B cell (primary cell): Measurements from ENCODE around the gene SMIM3.

Experiments used
- CTCF ChIP-seq: fragments of 200-600 bp; IDR thresholded peaks from one replicate; pipeline ENCODE4 v1.8.0; 2022; ENCODE audit warnings: antibody characterized with exemption, mild to moderate bottlenecking
- EZH2 ChIP-seq: IDR thresholded peaks from 2 replicates; pipeline ENCODE4 v1.6.1; 2012; ENCODE audit warnings: borderline replicate concordance, low read depth, mild to moderate bottlenecking, moderate library complexity, low read length; ENCODE audit not compliant: insufficient read depth, poor library complexity, severe bottlenecking

DNA sequence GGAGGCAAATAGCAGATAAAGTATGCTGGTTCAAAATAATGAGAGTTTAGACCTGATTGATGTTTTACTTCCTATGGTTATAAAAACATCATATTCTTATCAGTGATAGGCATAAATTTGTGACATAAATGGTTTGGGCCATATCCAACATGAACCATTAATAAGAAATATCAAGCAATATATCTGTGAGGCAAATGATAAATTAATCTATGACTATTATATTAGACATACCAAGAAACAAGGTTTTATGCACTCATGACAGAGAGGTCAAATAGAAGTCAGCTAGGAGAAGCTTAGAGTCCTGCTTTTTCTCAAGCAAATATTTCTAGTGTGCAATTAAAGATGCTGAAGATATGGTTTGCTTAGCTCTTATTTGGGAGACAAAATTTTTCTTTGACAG is 10.4 kb downstream of the SMIM3 start:
- no peak for TF ChIP-seq EZH2
- no peak for TF ChIP-seq CTCF
